Mucosa of rectum (tissue), 2 donors: ENCODE measurements around the gene TPSG1.
"Not testable (repeated sequence)": the region's sequence is repeated elsewhere in the genome, so short reads cannot be mapped to it uniquely, and the experiment has no call there.

Source experiments
- H3K27ac ChIP-seq, 2 donors: one replicate each; pipeline ENCODE4 v1.7.0; 2013; ENCODE audit warnings: inconsistent platforms in 2 of 2, low read depth in 2 of 2, low read length in 2 of 2
- H3K27me3 ChIP-seq, 2 donors: one replicate each; pipeline ENCODE4 v1.7.0; 2013; ENCODE audit warnings: low read length in 2 of 2; ENCODE audit not compliant: control insufficient read depth in 2 of 2, insufficient read depth in 2 of 2
- H3K36me3 ChIP-seq, 2 donors: one replicate each; pipeline ENCODE4 v1.7.0; 2013; ENCODE audit warnings: low read length in 2 of 2; ENCODE audit not compliant: control insufficient read depth in 2 of 2, insufficient read depth in 2 of 2
- H3K4me1 ChIP-seq, 2 donors: one replicate each; pipeline ENCODE4 v1.7.0; 2013; ENCODE audit warnings: low read length in 2 of 2, mild to moderate bottlenecking in 1 of 2; ENCODE audit not compliant: control insufficient read depth in 2 of 2, insufficient read depth in 2 of 2
- H3K4me3 ChIP-seq, 2 donors: one replicate each; pipeline ENCODE4 v1.7.0; 2013; ENCODE audit warnings: low read length in 2 of 2
- H3K9ac ChIP-seq, 2 donors: one replicate each; pipeline ENCODE4 v1.7.0; 2013; ENCODE audit warnings: low read length in 2 of 2, low read depth in 1 of 2, mild to moderate bottlenecking in 1 of 2
- H3K9me3 ChIP-seq, 2 donors: one replicate each; pipeline ENCODE4 v1.7.0; 2013; ENCODE audit warnings: low read length in 2 of 2; ENCODE audit not compliant: control insufficient read depth in 2 of 2
- donor health status: healthy.
- donor health status: Normal muscosa, but diverticular disease.

Gene TPSG1

GRCh38 chr16:1195393-1195666, 29.7 kb downstream of the TPSG1 start:
- Histone ChIP-seq H3K27ac (no peak overlapping the region), H3K4me3 (no peak overlapping the region), H3K36me3 (no peaks in the 10 kb centered on the region), H3K9me3 (no peaks in the 10 kb centered on the region), H3K4me1 (peaks cover 0 to 2% of the 10 kb centered on the region in 2 donors), H3K9ac (no peak overlapping the region), H3K27me3 (peaks cover 0 to 2% of the 10 kb centered on the region in 2 donors)

GRCh38 chr16:1194665-1195392, 30.2 kb downstream of the TPSG1 start:
- Histone ChIP-seq H3K9ac (no peak overlapping the region), H3K27ac (no peak overlapping the region), H3K27me3 (peaks cover 0 to 2% of the 10 kb centered on the region in 2 donors), H3K4me1 (peaks cover 0 to 2% of the 10 kb centered on the region in 2 donors), H3K9me3 (no peaks in the 10 kb centered on the region), H3K36me3 (no peaks in the 10 kb centered on the region), H3K4me3 (no peak overlapping the region)

DNA sequence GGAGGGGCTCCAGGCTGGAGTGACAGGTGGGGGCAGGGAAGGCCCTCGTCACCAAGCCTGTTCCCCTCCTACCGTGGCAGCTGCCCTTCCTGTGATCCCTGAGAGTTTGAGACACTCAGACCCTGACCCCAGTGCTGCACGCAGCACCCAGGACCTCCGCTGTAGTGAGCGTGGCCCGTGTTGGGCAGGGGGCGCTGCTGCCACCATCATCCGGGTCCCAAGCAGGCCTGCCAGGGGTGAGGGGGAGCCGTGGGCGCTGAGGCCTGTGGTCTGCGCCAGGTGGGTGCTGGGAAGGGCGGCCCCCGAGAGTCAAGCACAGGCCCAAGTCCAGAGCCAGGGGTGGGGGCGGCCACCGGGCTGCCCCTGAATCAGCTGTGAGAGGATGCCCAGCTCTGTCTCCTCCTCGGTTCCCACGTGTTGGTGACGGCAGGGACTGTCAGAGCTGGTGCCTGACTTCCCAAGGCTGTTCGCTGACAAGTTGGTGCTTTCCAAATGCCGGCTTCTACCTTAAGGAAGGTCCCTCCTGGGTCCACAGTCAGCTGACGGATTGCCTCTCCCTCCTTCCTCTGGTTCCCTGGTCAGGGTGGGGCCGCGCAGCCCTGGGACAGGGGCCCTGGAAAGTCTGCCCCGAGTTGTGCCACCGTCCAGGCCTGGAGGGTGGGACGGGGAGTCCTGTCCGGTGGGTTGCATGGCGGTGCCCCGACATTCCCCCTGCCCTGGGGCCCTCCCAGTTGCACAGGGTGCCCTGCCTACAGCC, 31.1 kb downstream of the TPSG1 start:
- Histone ChIP-seq H3K36me3 (no peaks in the 10 kb centered on the region), H3K27me3 (peaks cover 0 to 2% of the 10 kb centered on the region in 2 donors), H3K9ac (no peak overlapping the region), H3K9me3 (no peaks in the 10 kb centered on the region), H3K4me3 (no peak overlapping the region), H3K27ac (no peak overlapping the region), H3K4me1 (peaks cover 0 to 2% of the 10 kb centered on the region in 2 donors)

GRCh38 chr16:1193143-1193824, 31.8 kb downstream of the TPSG1 start:
- H3K36me3 ChIP-seq = no peaks in the 10 kb centered on the region
- H3K4me3 ChIP-seq = no peak overlapping the region
- H3K27ac ChIP-seq = no peak overlapping the region
- H3K9ac ChIP-seq = no peak overlapping the region
- H3K9me3 ChIP-seq = no peaks in the 10 kb centered on the region
- H3K27me3 ChIP-seq = peaks cover 0 to 2% of the 10 kb centered on the region in 2 donors
- H3K4me1 ChIP-seq = peaks cover 0 to 2% of the 10 kb centered on the region in 2 donors

- H3K4me3 ChIP-seq = no peak overlapping the region
- H3K27me3 ChIP-seq = peaks cover 0 to 2% of the 10 kb centered on the region in 2 donors
- H3K27ac ChIP-seq = no peak overlapping the region
- no peaks in the 10 kb centered on the region for H3K36me3 ChIP-seq
- H3K4me1 ChIP-seq = peaks cover 0 to 2% of the 10 kb centered on the region in 2 donors
- H3K9me3 ChIP-seq = no peaks in the 10 kb centered on the region
- H3K9ac ChIP-seq = no peak overlapping the region
Observed at GRCh38 chr16:1192384-1193073, 32.5 kb downstream of the TPSG1 start.

- H3K9me3 ChIP-seq, H3K4me3 ChIP-seq, H3K36me3 ChIP-seq, H3K27ac ChIP-seq, H3K27me3 ChIP-seq, H3K9ac ChIP-seq, H3K4me1 ChIP-seq: not testable (repeated sequence)
Observed at GRCh38 chr16:1190789-1191188, 34.3 kb downstream of the TPSG1 start.

DNA sequence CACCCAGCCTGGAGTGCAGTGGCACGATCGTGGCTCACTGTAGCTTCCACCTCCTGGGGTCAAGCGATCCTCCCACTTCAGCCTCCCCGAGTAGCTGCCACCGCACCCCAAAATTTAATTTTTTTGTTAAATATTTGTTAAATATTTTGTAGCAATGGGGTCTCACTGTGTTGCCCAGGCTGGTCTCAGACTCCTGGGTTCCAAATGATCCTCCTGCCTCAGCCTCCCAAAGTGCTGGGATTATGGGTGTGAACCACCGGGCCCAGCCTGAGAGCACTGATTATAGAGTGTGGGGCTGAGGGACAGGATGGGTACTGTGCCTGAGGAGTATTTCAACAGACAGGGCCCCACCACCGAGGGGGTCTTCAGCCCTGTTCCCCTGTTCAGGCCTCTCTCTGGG, 35.6 kb downstream of the TPSG1 start:
- no peak overlapping the region for H3K27ac ChIP-seq
- H3K9ac ChIP-seq = no peak overlapping the region
- peaks cover 0 to 2% of the 10 kb centered on the region in 2 donors for H3K27me3 ChIP-seq
- no peaks in the 10 kb centered on the region for H3K36me3 ChIP-seq
- no peak overlapping the region for H3K4me3 ChIP-seq
- no peaks in the 10 kb centered on the region for H3K9me3 ChIP-seq
- peaks cover 0 to 2% of the 10 kb centered on the region in 2 donors for H3K4me1 ChIP-seq

DNA sequence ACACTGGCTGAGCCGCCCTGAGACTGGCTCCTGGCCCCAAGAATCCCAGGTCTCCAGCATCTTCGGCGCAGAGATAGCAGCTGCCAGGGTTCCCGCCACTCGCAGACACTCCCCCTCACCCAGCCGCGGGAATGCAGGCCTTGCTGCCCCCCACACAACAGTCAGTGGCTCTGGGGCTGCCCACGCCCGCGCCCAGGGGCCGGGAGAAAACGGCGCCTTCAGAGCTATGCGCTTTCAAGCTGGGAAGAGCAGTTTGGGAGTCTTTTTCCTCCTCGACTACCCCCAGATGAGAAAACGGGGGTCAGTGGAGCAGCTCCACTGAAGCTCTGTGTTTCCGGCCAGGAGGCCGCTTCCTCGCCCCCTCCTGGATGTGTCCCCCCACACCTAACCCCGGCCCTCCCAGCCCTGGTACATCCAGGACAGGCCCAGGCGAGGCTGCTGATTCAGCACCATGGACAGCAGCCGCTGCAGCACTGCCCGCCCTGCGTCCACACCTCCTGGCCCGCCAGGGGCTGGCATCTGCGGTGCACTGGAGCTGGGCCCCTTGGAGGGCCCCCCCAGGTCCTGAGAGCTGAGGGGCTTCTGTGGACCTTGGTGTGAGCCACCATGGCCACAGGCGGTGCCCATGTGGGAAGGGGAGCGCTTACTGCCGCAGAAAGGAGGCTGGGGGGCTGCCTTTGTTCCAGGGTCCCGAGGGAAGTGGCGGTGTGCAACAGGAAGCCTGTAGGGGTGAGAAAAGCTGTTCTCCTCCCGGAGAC, 36.5 kb downstream of the TPSG1 start:
- Histone ChIP-seq H3K27ac (no peak overlapping the region), H3K4me1 (peaks cover 0 to 2% of the 10 kb centered on the region in 2 donors)

GRCh38 chr16:1185460-1186207, 39.4 kb downstream of the TPSG1 start:
- not testable (repeated sequence) for H3K9ac ChIP-seq, H3K27me3 ChIP-seq, H3K36me3 ChIP-seq, H3K4me1 ChIP-seq, H3K4me3 ChIP-seq, H3K9me3 ChIP-seq, H3K27ac ChIP-seq

More for the DNA sequence above, 36.5 kb downstream of the TPSG1 start:
- no peak overlapping the region for H3K4me3 ChIP-seq
- H3K27me3 ChIP-seq = peaks cover 0 to 2% of the 10 kb centered on the region in 2 donors
- no peak overlapping the region for H3K9ac ChIP-seq
- H3K9me3 ChIP-seq = no peaks in the 10 kb centered on the region
- H3K36me3 ChIP-seq = no peaks in the 10 kb centered on the region
